Stimulated activated CD4-positive, alpha-beta T cell treated with anti-CD3 and anti-CD28 coated beads, Interleukin-15, amount 100 ng/mL, for 48 hours (primary cell): ENCODE data around the gene AGTPBP1.

ENCODE experiments used
- DNase-seq, 2 donors: peaks; one replicate each; pipeline ENCODE4 v3.0.0-alpha.2; 2020; ENCODE audit warnings: low read depth in 2 of 2

The AGTPBP1 gene

DNA sequence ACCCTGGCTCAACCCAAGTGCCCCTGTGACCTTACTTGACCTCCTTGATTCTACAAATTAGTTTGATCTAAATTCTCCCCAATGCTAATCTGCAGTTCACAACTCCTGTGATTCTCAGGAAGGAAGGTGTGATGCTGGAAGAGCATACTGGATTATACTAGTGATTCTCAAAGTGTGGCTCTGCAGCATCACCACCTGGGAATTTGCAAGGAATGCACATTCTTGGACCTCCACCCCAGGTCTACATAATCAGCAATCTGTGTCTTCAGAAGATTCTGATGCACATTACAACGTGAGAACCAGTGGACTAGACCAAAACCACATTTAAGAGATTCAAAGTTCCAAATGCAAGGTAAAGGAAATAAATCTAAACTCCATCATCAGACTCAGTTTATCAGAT, 198.6 kb downstream of the AGTPBP1 start:
- no peak for DNase-seq

DNA sequence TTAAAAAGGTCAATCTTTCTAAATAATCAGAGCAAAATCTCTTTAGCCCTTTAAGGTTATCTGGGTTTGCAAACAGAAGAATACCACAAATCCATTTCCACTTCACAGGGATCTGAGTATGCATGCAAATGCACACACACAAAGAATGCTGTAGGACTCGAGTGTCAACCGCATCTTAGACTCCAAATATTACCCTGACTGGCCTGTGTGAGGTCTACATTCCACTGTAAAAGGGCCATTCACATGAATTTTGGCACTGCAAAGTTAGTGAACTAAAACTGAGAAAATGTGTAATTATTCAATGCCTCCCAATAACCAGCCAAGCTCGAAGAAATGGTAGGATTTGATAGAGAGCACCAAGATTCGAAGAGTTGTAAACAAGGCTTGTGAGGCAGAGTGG, 199.9 kb downstream of the AGTPBP1 start:
- DNase-seq: no peak

DNA sequence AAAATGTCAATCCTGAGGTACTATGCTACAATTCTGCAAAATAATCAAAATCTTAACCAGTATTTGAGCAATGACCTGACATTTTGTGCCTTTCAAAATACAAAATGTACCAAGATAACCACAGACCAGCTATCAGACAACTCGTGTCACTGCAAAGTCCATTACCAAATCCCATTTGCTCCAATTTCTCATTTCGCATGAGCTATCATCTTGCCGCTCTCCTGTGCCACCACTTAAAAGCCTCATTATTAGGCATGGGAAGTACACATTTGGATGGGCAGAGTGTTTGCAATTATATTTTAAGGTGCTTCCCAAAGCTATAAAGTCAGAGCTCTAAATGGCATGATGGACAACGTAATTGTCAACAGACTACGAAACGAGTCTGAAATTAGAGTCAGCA, 205.2 kb downstream of the AGTPBP1 start:
- DNase-seq: no peak

DNA sequence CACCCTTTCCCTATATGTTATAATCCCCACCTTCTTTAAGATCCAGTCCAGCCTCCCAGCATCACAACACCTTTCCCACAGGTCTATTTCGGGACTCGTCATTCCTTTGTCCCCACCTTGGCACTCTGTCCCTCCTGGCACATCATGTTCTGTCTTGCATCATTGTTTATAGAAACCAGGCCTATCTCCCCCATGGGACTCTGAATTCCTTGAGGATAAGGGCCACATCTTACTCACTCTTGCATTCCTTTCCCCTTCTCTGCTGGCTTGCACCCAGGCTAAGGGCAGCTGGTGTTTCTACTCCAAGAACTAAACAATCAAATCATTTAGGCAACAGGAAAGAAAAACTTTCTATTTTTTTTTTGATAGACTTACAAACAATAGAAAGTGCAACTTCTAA, 205.7 kb downstream of the AGTPBP1 start:
- no peak for DNase-seq

DNA sequence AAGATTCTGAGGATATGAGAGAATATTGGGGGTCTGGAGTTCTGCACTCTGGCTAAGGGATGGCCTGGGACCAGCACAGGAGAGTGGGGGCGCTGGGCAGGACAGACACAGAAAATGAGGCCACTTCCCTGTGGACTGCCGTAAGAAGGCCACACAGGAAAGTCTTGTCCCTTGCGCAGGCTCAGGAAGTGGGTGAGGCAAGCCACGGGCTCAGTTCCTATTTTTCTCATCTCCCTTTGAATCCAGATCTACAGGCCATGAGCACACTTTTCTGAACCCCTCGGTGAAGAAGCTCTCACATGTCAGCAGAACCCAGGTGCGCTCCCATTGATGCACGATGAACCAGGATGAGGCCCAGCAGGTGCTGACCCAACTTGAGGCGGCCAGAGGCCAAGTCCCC, 207.4 kb downstream of the AGTPBP1 start:
- no peak for DNase-seq

DNA sequence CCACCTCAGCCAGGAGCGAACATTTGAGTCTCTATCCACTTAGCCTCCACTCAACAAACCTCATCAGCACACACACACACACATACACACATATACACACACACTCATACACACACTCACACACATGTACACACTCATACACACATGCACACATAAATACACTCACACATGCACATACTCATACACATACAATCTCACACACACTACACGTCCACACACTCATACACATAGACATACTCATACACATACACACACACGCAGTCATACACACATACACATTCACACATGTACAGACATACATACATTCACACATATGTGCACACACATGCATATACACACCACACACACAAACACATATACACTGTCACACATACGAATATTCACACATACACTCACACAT, 208.2 kb downstream of the AGTPBP1 start:
- no peak for DNase-seq

DNA sequence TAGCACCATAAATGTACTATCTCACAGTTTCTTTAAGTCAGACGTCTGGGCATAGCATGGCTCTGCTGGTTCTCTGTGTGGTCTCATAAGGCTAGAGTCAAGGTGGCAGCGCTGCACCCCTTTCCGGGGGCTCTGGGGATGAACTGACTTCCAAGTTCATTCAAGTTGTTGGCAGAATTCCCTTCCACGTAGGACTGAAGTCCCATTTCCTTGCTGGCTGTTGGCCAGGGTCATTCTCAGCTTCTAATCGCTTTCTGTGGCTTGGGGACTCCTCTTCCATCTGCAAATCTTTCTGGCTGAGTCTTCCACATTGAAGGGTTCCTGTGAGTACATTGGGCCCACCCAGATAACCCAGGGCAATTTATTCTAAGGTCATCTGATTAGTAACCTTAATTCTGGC, 211.0 kb downstream of the AGTPBP1 start:
- DNase-seq: no peak

DNA sequence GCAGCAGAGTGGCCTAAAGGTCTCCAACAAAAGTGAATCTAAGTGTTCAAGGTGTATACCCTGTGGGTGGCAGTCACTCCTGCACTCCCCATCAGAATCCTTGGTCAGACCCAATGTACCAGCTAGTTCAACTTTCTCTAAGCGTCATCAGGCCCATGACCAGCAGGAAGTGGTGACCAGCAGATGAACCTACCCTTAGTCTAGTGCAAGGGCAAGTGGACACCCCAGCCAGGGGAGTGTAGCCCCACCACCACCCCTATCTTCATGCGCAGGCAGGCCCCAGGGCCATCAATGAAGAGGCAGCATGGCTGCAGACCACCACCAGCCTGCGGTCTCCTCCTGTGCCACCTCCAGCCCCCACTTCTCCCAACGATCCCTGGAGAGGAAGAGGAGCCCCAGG, 213.1 kb downstream of the AGTPBP1 start:
- no peak for DNase-seq

DNA sequence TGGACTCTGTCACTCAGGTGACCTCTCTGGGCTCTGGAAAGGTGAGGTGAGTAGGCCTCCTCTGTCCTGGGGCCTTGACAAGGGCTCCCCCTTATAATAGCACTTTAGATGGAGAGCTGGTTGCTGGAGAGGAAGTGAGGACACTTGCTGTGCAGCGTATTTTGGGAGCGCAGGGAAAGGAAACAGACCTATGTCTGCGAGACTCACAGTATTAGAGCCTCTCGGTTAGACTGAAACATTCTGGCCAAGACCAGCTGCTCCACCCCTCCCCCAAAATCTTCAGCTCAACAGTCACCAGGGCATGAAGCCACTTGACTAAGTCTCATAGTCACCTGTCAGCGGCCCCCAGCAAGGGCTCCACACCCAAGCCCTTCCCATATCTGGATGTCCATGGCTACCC, 213.6 kb downstream of the AGTPBP1 start:
- DNase-seq: no peak

DNA sequence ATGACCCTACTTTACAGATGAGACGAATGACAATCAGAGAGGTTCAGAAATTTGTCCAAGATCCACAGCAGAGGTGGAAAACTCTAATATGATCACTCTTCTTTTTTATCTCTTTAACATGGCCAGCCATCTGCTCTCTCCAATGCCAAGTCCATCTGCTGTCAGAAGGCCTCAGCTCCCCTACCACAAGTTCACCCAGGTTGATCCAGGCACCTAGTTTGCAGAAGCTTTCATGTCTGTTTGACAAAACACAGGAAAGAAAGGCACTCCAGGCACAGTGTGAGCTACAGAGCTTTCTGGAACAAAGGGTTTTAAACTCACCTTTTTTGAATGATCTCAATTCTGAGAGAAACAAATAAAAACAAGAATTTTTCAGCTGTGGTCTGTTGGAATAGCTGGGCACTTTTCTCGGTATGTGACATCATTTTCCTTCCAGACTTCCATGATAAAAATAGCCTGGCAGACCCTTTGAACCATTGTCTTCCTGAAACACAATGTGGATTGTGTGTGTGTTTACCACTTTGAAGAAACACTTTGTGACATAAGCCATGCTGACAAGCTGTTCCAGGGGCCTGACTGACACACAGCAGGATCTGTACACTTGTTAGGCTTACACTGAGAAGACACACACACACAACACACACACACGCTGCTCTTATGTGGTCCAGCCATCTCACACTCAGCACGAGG, 214.3 kb downstream of the AGTPBP1 start:
- DNase-seq: no peak

DNA sequence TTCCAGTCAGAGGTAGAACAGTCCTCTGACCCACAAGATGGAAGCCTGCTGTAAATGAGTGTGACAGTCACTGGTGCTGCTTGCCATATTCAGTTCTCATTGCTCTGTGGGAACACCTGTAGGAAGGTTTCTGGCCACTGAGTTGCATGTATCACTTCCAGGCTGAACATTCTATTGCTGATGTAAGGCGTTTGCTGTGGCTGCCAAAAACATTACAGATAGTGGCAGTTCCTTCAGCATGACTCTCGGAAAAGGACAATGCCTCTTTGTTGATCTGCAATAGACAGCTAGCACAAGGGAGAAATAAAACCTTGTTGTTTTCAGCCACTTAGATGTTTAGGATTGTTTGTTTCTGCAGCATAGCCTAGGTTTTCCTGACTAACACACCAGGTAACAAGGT, 217.2 kb downstream of the AGTPBP1 start:
- no peak for DNase-seq

DNA sequence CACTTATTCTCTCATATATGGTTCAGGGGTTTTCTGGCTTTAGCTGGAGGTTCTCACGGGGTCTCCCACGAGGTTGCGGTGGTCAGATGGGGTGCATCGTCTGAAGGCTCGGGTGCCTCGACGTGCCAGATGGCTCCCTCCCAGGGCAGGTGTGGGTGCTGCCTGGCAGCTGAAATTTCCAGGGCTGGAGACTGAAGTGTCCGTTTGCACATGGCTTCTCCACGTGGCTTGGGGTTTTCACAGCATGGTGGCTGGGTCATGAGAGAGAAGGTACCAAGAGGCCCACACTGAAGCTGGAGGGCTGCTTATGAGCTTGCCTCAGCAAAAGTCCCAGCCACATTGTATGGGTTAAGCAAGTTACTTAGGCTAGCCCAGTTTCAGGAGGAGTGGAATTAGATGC, 218.6 kb downstream of the AGTPBP1 start:
- no peak for DNase-seq

DNA sequence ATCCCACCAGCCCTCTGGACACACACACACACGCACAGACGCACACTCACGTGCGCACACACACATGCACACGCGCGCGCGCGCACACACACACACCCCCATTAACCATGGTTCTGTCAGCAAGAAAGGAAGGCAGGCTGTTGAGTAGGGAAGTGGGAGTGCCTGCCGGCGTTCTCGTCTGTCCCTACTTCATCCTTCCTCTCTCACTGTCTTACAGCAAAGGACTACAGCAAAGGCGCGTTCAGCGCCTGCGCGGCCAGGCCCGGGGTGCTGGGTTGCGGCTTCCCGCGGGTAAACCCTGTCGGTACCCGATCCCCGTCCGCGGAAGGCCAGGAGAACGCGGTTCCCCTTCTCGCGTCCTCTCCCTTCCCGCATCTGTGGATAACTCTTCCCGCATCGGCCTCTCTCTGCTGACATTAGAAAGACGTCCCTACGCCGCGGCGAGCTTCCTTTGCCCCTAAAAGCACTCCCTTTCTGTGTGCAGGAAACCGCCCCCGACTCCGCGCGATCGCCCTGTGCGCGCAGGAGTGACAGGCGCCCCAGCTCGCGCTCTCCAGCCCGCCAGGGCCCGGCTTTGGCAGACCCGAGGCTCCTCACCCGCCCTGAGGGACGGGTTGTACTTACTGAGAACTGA, 219.2 kb downstream of the AGTPBP1 start:
- peak in 1 of 2 donors; percentile 15 for DNase-seq

DNA sequence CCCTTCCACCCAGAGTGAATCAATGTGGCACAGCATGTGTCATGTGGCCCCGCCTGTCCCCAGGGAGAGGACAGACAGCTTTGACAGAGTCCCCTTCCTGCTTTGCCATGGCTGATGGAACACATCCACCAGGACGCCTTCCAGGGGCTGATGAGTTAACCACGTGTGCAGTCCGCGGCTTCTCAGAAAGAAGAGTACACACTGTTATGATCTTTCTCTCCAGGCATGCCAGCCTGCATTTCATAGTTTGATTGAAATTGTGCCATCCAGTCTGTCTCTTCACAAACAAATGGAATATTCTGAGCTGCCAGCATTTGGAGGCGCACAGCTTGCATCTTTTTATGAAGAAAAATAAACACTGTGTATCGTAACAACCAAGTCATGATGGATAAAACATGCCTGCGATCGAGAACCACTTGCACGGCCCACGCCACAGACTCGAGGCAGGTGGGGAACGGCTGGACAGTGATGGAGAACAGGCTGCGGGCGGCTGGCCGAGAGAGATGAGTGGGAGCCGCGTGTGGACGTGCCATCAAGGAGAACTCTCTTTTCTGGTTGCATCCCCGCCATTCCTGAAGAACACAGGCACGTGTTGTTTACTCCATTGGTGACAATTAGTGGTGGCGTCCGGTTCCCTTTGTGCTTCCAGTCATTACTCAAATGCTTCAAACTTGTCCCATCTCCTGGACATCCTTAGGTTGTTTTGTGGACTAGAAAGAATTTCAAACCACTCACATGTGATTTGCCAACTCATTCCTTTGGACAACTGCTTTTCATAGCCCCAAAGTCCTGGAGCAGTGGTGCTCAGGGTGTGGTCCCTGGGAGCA, 220.2 kb downstream of the AGTPBP1 start:
- no peak for DNase-seq

DNA sequence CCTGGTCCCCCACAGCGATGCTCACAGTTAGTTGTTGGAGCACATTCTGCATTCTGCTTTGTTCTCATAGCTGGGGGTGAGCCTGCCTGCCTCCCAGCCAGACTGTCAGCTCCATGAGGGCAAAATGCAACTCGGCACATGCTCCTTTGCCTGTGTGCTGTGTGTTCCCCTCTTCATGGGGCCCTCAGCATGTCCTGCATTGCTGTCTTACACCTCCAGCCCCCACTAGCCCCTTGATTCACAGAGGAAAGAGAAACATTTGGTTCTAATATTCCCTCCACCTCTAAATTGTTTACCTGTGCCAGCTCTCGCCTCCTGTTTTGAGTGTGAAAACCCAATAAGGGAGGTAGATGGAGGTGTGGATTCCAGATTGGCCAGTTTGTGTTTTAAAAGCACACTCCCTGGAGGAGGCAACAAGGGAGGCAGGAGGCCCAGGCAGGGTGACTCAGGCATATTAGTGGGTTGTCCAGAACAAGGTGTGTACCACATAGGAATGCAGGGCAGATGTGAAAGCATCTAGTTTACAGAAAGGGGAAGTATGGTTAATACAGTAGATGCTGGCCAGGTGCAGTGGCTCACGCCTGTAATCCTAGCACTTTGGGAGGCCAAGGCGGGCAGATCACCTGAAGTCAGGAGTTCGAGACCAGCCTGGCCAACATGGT, 224.6 kb downstream of the AGTPBP1 start:
- DNase-seq: no peak

DNA sequence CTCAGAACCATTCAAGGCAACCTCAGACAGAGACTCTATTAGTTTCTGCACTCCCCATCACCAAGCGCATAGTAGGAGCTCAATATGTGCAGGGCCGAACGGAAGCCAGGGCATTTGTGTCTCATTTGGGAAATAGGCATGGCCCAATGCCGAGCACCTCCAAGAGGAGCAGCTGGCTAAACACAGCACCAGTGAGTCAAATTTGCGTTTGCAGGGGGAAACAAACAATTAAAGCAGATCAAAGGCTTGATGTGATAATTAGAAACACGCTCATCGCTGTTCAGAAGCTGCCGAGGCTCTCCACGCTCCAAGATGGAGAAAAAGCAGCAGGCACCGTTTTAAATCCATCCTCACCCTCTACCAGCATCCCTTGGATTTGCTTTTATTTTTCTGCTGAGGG, 225.3 kb downstream of the AGTPBP1 start:
- no peak for DNase-seq

DNA sequence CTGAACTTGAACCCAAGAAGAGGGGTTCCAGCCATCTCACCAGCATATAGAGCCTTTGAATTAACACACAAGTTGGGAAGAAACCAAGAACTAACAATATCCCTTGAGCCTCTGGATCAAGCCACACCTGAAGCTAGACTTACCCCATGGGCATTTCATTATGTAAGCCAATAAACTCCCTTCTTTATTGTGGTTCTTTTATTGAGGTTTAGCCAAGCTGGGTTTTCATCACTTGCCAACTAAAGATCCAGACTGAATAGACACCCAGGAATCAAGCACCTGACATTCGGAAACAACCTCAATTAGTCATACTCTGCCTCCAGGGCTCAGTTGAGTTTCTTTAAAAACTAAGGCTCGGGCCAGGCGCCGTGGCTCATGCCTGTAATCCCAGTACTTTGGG, 226.7 kb downstream of the AGTPBP1 start:
- DNase-seq: no peak

DNA sequence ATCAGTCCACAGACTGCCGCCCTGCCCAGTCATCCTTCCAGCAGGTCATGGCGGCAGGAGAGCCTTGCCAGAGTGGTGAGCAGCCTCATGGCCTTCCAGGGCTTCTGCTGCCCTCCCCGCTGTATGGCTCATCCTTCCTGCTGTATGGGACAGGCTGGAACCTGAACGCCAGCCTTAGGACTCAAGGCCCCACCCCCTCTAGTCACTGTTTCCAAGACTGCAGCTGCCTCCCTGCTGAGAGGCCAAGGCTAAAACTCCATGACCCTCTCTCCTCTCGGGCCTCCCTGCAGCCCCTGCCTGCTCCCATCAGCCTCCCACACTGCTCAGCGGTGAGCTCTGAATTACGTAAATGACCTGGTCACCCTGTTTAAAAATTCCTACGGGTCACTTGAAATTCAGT, 227.5 kb downstream of the AGTPBP1 start:
- no peak for DNase-seq

DNA sequence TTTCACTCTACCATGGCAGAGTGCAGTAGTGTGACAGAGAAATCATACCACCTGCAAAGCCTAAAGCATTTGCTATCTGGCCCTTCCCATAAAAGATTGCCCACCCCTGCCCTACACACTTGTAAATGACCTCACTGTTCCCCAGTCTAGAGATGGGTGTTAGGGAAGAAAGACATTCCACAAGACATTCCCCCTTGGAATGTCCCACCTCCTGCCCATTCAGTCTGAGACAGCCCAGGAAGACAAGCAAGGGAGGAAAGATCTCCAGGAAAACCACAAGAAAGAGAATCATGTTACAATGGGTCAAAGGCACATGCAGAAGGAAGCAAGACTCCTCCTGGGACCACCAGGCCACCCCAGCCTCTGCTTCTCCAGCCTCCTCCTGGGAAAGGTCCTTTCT, 230.0 kb downstream of the AGTPBP1 start:
- no peak for DNase-seq

DNA sequence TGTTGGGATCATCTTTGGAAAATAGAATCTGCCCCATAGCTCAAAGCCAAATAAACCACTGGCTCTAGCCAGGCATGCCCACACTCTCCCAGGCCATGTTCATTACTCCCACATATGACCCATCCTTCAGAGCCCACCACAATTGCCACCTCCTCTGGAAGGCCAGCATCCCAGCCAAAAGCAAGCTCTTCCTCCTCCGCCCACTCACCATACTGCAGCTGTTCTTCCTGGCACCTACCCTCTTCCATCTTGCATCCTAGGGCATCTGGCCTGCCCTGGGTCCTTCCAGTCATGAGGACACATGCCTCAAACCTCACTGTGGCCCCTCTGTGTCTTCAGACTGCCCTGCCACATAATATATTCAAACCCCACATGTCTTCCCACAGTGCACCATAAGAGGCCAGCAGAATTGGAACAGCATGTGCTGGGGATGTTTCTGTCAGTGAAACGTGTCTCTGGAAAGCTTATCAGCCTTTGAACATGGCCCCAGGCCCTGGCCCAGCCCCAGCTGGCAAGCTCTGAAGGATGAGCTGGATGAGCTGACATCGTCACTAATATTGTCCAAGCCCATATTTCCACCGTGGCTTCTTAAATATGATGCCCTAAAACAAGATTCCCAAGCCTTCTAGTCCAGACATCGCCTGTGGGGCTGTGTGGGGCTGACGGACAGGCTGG, 230.8 kb downstream of the AGTPBP1 start:
- no peak for DNase-seq

DNA sequence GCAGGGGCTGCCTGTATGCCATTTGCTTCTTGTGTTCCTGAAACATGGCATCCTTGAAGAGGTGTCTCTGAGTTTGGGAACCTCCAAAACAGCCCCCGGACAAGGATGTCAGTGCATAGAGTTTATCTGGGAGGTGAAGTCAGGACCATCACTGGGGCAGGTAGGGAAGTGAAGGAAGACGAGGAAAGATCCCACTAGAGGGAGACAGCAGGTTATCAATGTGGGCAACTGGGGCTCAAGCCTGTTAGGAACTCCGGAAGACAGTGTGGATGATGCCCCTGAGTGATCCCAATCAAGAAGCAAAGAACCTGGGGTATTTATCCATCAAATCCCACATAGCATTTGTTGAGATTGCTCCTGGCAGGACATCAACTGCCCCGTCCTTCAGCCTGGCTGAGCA, 233.1 kb downstream of the AGTPBP1 start:
- DNase-seq: no peak

DNA sequence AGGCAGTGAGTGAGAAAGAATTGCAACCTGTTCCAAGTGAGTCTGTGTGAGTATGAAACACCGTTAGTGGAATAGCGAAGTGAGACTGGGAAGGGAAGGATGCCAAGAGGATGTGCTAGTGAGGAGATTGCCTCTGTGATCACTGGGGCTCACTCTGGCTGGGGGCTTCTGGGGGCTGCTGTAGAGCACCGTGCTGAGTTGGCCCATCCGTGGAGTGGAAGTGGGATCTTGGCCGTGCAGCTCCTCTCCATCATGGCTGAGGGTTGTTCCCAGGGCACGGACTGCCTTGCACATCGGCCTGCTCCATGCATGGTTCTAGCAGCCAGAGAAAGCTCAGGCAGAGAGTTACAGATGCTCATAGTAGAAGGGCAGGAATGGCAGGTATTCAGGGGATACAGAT, 236.1 kb downstream of the AGTPBP1 start:
- no peak for DNase-seq
